VCaP (cell line): ENCODE measurements around the gene IRS1.

Experiments used
- H3K27ac ChIP-seq: fragments of 450-650 bp; 2 replicates; pipeline ENCODE4 v1.5.1; 2017
- TF ChIP-seq, protein P1 (sequence below): fragments of 450-650 bp; conservative IDR thresholded peaks from 2 replicates; pipeline ENCODE4 v1.5.1; 2017; ENCODE audit warnings: mild to moderate bottlenecking, moderate library complexity

The IRS1 gene

DNA sequence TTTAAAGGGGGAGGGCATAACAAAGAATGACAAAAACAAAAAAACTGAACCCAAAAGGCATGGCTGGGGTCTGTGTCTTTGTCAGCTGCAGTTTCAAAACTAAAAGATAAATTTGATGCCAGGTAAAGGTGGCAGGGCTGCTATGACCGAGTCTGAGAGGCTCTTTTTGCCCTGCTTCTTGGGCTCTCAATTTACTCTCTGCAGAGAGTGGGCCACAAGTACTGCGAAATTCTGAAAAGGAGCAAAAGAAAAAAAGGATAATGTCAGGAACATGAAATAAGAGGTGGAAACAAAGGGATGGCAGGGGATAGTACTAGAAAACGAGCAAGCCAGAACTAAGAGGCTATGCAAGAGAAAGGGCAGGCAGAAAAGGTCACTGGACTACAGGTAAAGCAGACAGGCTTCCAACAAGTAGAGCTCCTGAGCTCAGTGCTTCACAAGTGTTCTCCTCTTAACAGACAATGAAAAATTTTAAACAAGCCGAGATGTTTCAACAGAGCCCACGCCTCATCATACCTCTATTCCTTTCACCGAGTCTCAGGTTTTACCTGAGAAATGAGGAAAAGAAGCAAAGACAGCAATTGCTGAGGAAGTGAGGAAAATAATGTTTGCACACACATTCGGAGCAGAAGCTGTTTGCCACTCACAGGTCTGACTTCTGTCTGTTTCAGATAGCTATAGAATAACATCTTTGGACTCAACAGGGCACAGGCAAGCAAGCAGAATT, 7.3 kb downstream of the IRS1 start:
- TF ChIP-seq, protein P1, sequence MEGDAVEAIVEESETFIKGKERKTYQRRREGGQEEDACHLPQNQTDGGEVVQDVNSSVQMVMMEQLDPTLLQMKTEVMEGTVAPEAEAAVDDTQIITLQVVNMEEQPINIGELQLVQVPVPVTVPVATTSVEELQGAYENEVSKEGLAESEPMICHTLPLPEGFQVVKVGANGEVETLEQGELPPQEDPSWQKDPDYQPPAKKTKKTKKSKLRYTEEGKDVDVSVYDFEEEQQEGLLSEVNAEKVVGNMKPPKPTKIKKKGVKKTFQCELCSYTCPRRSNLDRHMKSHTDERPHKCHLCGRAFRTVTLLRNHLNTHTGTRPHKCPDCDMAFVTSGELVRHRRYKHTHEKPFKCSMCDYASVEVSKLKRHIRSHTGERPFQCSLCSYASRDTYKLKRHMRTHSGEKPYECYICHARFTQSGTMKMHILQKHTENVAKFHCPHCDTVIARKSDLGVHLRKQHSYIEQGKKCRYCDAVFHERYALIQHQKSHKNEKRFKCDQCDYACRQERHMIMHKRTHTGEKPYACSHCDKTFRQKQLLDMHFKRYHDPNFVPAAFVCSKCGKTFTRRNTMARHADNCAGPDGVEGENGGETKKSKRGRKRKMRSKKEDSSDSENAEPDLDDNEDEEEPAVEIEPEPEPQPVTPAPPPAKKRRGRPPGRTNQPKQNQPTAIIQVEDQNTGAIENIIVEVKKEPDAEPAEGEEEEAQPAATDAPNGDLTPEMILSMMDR, result no peak

DNA sequence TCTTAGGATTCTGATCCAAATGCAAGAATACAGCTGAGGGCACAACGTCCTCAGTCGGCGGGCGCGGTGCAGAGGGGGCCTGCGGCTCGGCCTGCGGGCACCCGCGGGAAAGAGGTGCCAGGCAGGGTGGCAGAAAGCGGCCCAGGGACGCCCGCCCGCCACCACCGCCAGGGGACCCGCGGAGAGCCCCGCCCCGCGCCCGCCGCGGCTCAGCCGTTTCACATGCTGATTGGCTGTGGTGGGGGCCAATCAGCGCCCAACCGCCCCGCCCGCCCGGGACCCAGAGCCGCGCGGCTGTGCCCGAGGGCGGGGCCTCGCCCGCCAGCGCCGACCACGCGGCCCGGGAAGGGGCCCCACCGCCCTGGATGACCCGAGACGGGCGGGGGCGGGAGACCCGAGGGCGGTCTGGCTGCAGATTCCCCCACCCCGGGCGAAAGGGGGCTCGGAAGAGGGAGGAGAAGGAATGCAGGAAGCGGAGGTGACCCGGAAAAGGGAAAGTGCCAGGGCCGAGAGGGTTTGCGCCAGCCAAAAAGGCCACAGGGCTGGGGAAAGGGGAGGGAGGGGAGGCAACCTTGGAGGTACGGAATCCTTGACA, 8.0 kb downstream of the IRS1 start:
- TF ChIP-seq, protein P1, result peak; percentile 53
- H3K27ac ChIP-seq, result peak overlapping the region; percentile 91

More for the DNA sequence above, 7.3 kb downstream of the IRS1 start:
- H3K27ac ChIP-seq, result peak overlapping the region; percentile 91

DNA sequence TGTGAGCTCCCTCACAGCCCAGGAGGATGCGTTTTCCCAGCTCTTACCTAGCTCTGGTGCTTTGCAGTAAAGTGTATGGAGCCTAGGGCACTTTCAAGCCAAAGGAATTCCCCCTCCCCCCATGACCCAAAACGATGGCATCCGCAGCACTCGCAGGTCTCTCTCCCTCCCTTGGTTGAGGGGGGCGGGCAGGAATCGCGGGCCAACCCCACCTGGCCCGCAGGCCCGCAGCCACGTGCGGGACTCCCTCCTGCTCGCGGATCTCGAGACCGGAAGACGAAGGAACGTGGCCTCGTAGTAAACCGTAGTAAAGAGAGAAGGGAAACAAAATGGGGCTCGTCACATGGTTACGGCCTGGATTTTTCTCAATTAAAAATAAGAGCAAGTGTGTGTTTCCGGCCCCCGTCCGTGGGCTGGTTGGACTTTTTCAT, 8.5 kb downstream of the IRS1 start:
- H3K27ac ChIP-seq, result peak overlapping the region; percentile 91
- TF ChIP-seq, protein P1, result no peak

DNA sequence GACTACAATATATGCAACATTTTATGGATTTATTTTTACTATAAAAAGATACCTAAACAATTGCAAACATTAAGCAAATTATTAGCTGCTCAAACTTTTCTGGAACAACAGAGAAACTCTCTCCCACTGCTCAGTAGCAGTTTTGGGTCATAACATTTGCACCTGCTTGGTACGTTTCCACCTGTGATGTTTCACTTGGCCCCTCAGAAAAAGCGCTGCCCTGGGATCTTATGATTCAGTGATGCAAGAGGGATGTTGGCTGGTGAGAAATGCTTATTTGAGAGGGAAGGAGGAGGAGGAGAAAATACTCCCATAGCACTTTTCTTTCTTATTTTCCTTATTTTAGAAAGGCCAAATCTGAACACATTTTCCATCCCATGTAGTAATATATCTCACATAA, 9.2 kb downstream of the IRS1 start:
- peak overlapping the region; percentile 91; the same call in 1 of the 2 replicates for H3K27ac ChIP-seq
- TF ChIP-seq, protein P1, result no peak

DNA sequence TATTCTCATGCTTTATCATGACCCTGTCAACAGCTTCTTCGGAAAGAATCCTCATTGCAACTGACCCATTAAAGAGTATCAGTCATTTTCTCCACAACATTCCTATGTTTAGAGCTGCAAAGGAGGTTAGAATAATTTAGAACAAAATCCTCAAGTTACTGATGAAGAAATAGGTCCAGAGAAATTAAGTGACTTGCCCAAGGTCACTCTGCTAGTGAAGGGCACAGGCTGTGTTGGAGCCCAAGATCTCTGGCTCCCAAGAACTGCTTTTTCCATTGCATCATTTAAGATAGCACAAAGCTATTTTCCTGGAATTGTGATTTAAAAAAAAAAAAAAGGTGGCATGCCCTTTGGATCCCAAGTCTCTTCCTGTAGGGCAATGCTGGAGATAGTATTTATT, 9.6 kb downstream of the IRS1 start:
- H3K27ac ChIP-seq, result no peak overlapping the region
- TF ChIP-seq, protein P1, result no peak

DNA sequence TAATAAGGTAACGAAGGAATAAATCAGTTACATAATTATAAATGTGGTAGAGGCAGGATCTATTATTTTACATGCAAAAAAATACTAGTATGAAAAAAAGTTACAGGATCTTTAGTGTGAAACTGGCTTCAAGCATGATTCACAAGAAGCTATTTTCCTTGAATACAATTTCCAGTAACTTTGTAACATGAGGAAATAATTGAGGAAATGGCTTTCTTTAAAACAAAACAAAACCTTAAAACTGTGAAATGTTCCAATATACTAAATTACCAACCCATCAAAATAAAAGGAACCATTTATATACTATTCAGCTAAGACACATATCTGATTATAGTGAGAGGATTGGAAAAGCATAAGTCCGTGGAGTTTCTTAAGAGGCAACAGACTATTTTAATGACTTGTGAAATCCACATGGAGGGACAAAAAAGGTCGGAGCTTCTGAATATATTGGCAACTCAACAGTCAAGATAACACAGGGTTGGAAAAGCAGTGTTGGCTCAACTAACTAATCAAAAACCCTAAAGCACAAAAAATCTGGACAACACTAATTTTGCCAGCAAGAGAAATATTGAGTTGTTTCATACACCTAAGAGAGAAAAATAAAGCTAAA, 10.6 kb downstream of the IRS1 start:
- TF ChIP-seq, protein P1, result no peak
- no peak overlapping the region for H3K27ac ChIP-seq

DNA sequence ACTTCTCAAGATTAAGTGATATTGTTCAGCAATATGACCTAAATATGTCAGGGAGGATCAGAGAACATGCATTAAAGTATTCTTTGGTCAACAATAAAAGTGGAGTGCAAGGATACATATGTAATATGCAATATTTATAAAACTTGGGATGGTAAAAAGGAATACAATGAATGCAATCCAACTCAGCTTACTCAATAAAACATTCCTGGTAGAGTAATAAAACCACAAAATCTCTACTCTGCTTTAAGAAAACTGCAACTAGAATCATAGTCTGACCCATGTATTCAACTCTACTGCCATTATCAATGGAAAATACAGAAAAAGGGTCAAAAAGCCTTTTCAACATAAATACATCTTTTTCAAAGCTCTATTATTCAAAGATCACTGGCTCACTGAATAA, 11.6 kb downstream of the IRS1 start:
- H3K27ac ChIP-seq, result no peak overlapping the region
- TF ChIP-seq, protein P1, result no peak
